GM12891 (cell line): ENCODE measurements around the gene NKIRAS2.

Experiments used
- POLR2A ChIP-seq: IDR thresholded peaks from 2 replicates; pipeline ENCODE4 v1.6.1; 2011; ENCODE audit warnings: low read depth, low read length, control low read depth
- POLR2AphosphoS5 ChIP-seq: IDR thresholded peaks from 2 replicates; pipeline ENCODE4 v1.6.1; 2011; ENCODE audit warnings: low read depth, low read length, control low read depth
- POU2F2 ChIP-seq: IDR thresholded peaks from 2 replicates; pipeline ENCODE4 v1.6.1; 2011; ENCODE audit warnings: low read depth, mild to moderate bottlenecking, control low read depth, low read length, moderate library complexity
- SPI1 ChIP-seq: IDR thresholded peaks from 2 replicates; pipeline ENCODE4 v1.6.1; 2011; ENCODE audit warnings: low read depth, low read length, control low read depth
- TAF1 ChIP-seq: IDR thresholded peaks from 2 replicates; pipeline ENCODE4 v1.6.1; 2011; ENCODE audit warnings: low read depth, low read length, control low read depth

- TF ChIP-seq POLR2AphosphoS5 = no peak
- TF ChIP-seq POLR2A = no peak
- TF ChIP-seq TAF1 = no peak
- no peak for TF ChIP-seq SPI1
- TF ChIP-seq POU2F2 = no peak
Observed at GRCh38 chr17:42041619-42042018, 21.7 kb downstream of the NKIRAS2 start.
